Body of pancreas (tissue), 4 donors: Measurements from ENCODE around the gene TRMU. TPM values are rescaled to one million over a fixed set of nuclear protein-coding genes. Genes with fewer than 3 reads are reported as not detected.

ENCODE experiments used
- ATAC-seq: fragments of 150-250 bp; one replicate; pipeline ENCODE4 v1.9.1; 2016
- DNase-seq, 4 donors: peaks; one replicate each; pipeline ENCODE4 v3.0.0-alpha.2; 2019
- H3K27ac ChIP-seq, 4 donors: fragments of 200-600 bp; sonication (generic); 1 replicate in 3 of 4; 2 replicates in 1 of 4; pipeline versions ENCODE4 v1.5.1 to v1.6.1; 2016 to 2019; ENCODE audit warnings: mild to moderate bottlenecking in 1 of 4, mixed read lengths in 1 of 4, moderate library complexity in 1 of 4
- H3K27me3 ChIP-seq, 2 donors: fragments of 200-600 bp; sonication (generic); one replicate each; pipeline ENCODE4 v1.6.0; 2016; ENCODE audit warnings: mild to moderate bottlenecking in 1 of 2
- H3K36me3 ChIP-seq, 2 donors: fragments of 200-600 bp; sonication (generic); replicated peaks in 1 of 2; 2 replicates each; pipeline ENCODE4 v1.5.1; 2016; ENCODE audit warnings: low read depth in 2 of 2; ENCODE audit not compliant: insufficient read depth in 1 of 2
- H3K4me1 ChIP-seq: fragments of 200-600 bp; sonication (generic); one replicate; pipeline ENCODE4 v1.6.0; 2016
- H3K4me3 ChIP-seq, 2 donors: fragments of 200-600 bp; sonication (generic); 1 replicate in 1 of 2; 2 replicates in 1 of 2; pipeline ENCODE4 v1.5.1; 2016 to 2019
- H3K9me3 ChIP-seq, 3 donors: fragments of 200-600 bp; sonication (generic); 1 replicate in 2 of 3; 2 replicates in 1 of 3; pipeline ENCODE4 v1.5.1; 2016
- CTCF ChIP-seq, 7 experiments: fragments of 450-650 bp in 4 of 7; fragments of 200-600 bp in 3 of 7; sonication (generic) in 3 of 7; IDR thresholded peaks; one replicate each; pipeline ENCODE4 v1.5.1; 2016 to 2019; ENCODE audit warnings: antibody characterized with exemption in 7 of 7
- POLR2A ChIP-seq, 3 donors: fragments of 450-650 bp; IDR thresholded peaks; one replicate each; pipeline ENCODE4 v1.6.1; 2016; ENCODE audit warnings: antibody characterized with exemption in 3 of 3, mild to moderate bottlenecking in 2 of 3
- WGBS, 2 donors: methylation state at CpG; one replicate each; pipeline ENCODE4 v1.1.5; 2017; 5-methylcytosine and 5-hydroxymethylcytosine counted together
- intact Hi-C: fragments of 100-400 bp; cut with DNase I; formaldehyde crosslinking; loops from one replicate; pipeline ENCODE4 v1.15.1; 2023
- total RNA-seq, 2 donors: library from RNA; depleted of rRNA; stranded (reverse); fragments of >200 nt; gene quantifications; one replicate each; pipeline ENCODE4 v1.1.0, GENCODE V29; 2016

TRMU gene
- total RNA-seq, 2 donors from 2014 or later, result 34.2 to 43.5 TPM

GRCh38 chr22:46330426-46330825, 5.1 kb upstream of the TRMU start:
- Histone ChIP-seq H3K27ac (no peak overlapping the region), H3K36me3 (no peaks in the 10 kb centered on the region), H3K27me3 (no peaks in the 10 kb centered on the region), H3K4me3 (no peak overlapping the region), H3K4me1 (no peaks in the 10 kb centered on the region), H3K9me3 (no peaks in the 10 kb centered on the region)
- TF ChIP-seq CTCF (IDR thresholded peaks at IDR 0.05) (no peak), POLR2A (IDR thresholded peaks at IDR 0.05) (no peak)
- WGBS, 2 donors, result 91 to 100% methylated on average over 4 of the region's 4 CpGs
- no peak for DNase-seq
- intact Hi-C loops, result no loop called here
- ATAC-seq, result no peak

GRCh38 chr22:46331496-46331895, 4.0 kb upstream of the TRMU start:
- no peaks in the 10 kb centered on the region for H3K9me3 ChIP-seq
- intact Hi-C loops, result no loop called here
- no peak overlapping the region for H3K4me3 ChIP-seq
- 94 to 97% methylated on average over 23 of the region's 23 CpGs for WGBS, 2 donors
- H3K4me1 ChIP-seq, result peaks cover 2% of the 10 kb centered on the region
- H3K27me3 ChIP-seq, result no peaks in the 10 kb centered on the region
- no peak for ATAC-seq
- no peaks in the 10 kb centered on the region for H3K36me3 ChIP-seq
- no peak for DNase-seq
- H3K27ac ChIP-seq, result no peak overlapping the region
- TF ChIP-seq CTCF (IDR thresholded peaks at IDR 0.05) (no peak), POLR2A (IDR thresholded peaks at IDR 0.05) (no peak)

- peak overlapping the region; percentile 76 to 87 for H3K4me3 ChIP-seq
- WGBS, 2 donors, result 5 to 6% methylated on average over 17 to 40 of the region's 42 CpGs
- H3K27me3 ChIP-seq, result no peaks in the 10 kb centered on the region
- peaks cover 0 to 15% of the 10 kb centered on the region in 2 donors for H3K36me3 ChIP-seq
- peak overlapping the region; percentile 65 to 94 (median 86) for H3K27ac ChIP-seq
- TF ChIP-seq POLR2A (IDR thresholded peaks at IDR 0.05) (no peak), CTCF (IDR thresholded peaks at IDR 0.05) (no peak)
- H3K9me3 ChIP-seq, result no peaks in the 10 kb centered on the region
- ATAC-seq (peak; percentile 38), DNase-seq (peak; percentile 30 to 58 (median 48))
- intact Hi-C loops, result no loop called here
- H3K4me1 ChIP-seq, result peaks cover 17% of the 10 kb centered on the region
Measured at GRCh38 chr22:46336119-46337078, 885 bp downstream of the TRMU start.

GRCh38 chr22:46337870-46338269, 2.4 kb downstream of the TRMU start:
- Histone ChIP-seq H3K27me3 (no peaks in the 10 kb centered on the region), H3K27ac (no peak overlapping the region), H3K36me3 (peaks cover 0 to 18% of the 10 kb centered on the region in 2 donors), H3K4me3 (no peak overlapping the region), H3K4me1 (peaks cover 17% of the 10 kb centered on the region), H3K9me3 (no peaks in the 10 kb centered on the region)
- intact Hi-C loops, result no loop called here
- 37 to 43% methylated on average over 2 to 9 of the region's 9 CpGs for WGBS, 2 donors
- DNase-seq, result no peak
- TF ChIP-seq POLR2A (IDR thresholded peaks at IDR 0.05) (no peak), CTCF (IDR thresholded peaks at IDR 0.05) (no peak)
- ATAC-seq, result no peak
